ENCODE data around the gene TFAP2E.

Gene TFAP2E

GRCh38 chr1:35573198-35574124, at the start of gene TFAP2E:
TSS of gene TFAP2E (plus strand) at chr1:35573314. CDS start at chr1:35573578, 264 bp downstream.
- FAIRE-seq, result no peak
- DNase-seq (ENCODE audit: low spot score), result no peak

GRCh38 chr1:35524106-35524505, 49.0 kb upstream of the TFAP2E start:
- FAIRE-seq, result no peak
- DNase-seq (ENCODE audit: low spot score), result no peak

- FAIRE-seq (no peak), DNase-seq (ENCODE audit: low spot score) (no peak)
Measured at GRCh38 chr1:35530168-35530567, 42.9 kb upstream of the TFAP2E start.

GRCh38 chr1:35530946-35531345, 42.2 kb upstream of the TFAP2E start:
- FAIRE-seq, result no peak
- DNase-seq (ENCODE audit: low spot score), result no peak

- no peak for FAIRE-seq
Measured at GRCh38 chr1:35531368-35531767, 41.7 kb upstream of the TFAP2E start.

GRCh38 chr1:35532497-35533223, 40.5 kb upstream of the TFAP2E start:
- no peak for DNase-seq (ENCODE audit: low spot score)
- FAIRE-seq, result no peak

More at GRCh38 chr1:35531368-35531767, 41.7 kb upstream of the TFAP2E start:
- DNase-seq (ENCODE audit: low spot score), result no peak

- no peak for DNase-seq (ENCODE audit: low spot score)
- no peak for FAIRE-seq
Measured at GRCh38 chr1:35533586-35533985, 39.5 kb upstream of the TFAP2E start.

- DNase-seq (ENCODE audit: low spot score), result no peak
Measured at GRCh38 chr1:35535243-35535642, 37.9 kb upstream of the TFAP2E start.

GRCh38 chr1:35536556-35537162, 36.5 kb upstream of the TFAP2E start:
- DNase-seq (ENCODE audit: low spot score) (no peak), FAIRE-seq (no peak)

More at GRCh38 chr1:35535243-35535642, 37.9 kb upstream of the TFAP2E start:
- FAIRE-seq, result no peak

- DNase-seq (ENCODE audit: low spot score), result no peak
- no peak for FAIRE-seq
Measured at GRCh38 chr1:35537806-35538205, 35.3 kb upstream of the TFAP2E start.

GRCh38 chr1:35539073-35539823, 33.9 kb upstream of the TFAP2E start:
- FAIRE-seq (no peak), DNase-seq (ENCODE audit: low spot score) (no peak)

GRCh38 chr1:35539824-35540261, 33.3 kb upstream of the TFAP2E start:
- FAIRE-seq (no peak), DNase-seq (ENCODE audit: low spot score) (no peak)

- DNase-seq (ENCODE audit: low spot score) (no peak), FAIRE-seq (no peak)
Measured at GRCh38 chr1:35544976-35545375, 28.1 kb upstream of the TFAP2E start.

GRCh38 chr1:35546614-35547013, 26.5 kb upstream of the TFAP2E start:
- FAIRE-seq (no peak), DNase-seq (ENCODE audit: low spot score) (no peak)

- DNase-seq (ENCODE audit: low spot score) (no peak), FAIRE-seq (no peak)
Measured at GRCh38 chr1:35553851-35554250, 19.3 kb upstream of the TFAP2E start.

GRCh38 chr1:35554266-35555211, 18.6 kb upstream of the TFAP2E start:
- FAIRE-seq (no peak), DNase-seq (ENCODE audit: low spot score) (no peak)

- no peak for FAIRE-seq
- DNase-seq (ENCODE audit: low spot score), result no peak
Measured at GRCh38 chr1:35555212-35555584, 17.9 kb upstream of the TFAP2E start.

- FAIRE-seq (no peak), DNase-seq (ENCODE audit: low spot score) (no peak)
Measured at GRCh38 chr1:35555601-35556477, 17.3 kb upstream of the TFAP2E start.

- DNase-seq (ENCODE audit: low spot score), result no peak
- no peak for FAIRE-seq
Measured at GRCh38 chr1:35556484-35557117, 16.5 kb upstream of the TFAP2E start.

Measured in RCC 7860 (cell line).